GM19035 (cell line): ENCODE results near the gene SNAP47.

Source experiments
- ATAC-seq: cut with Tn5 transposase; IDR thresholded peaks from one replicate; pipeline ENCODE4 v1.9.1; 2021; ENCODE audit not compliant: unreplicated experiment

The SNAP47 gene

DNA sequence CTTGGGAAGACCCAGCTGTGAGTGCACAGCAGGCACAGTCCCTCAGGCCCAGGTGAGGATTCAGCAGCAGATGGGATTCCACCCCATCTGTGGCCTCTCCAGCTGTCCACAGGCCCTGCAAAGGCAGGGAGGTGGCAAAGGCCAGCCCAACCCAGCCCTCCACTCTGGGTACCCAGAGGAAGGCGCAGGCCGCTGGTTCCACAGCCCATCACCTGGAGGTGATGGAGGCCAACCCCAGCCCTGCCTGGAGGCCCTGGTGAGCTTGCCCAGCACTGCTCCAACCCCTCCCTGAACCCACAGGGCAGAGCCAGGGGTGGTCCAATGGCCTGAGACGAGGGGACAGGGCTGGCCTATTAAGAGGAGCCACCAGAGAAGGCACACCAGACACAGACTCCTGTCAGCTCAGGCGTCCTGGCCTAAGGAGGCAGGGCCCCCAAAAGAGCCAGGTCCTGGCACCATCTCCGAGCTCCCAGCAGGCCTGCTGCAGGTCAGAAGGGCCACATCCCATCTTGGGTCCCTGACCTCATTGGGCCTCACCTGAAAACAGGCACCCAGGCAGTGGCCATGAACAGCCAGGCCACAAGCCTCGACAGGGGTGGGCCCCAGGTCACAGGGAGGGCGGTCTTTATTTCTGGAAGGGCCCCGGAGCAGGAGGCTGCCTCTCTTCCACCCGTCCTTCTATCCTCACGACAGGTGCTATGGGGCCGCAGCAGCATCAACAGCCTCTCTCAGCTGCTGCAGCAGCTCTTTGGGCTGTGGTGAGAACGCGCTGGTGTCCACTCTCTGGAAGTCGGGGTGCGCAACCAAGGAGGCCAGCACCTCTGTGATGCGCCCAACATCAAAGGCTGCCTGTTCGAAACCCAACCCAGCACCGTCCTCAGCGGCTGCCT is 3.3 kb upstream of the SNAP47 start:
- ATAC-seq: no peak

GRCh38 chr1:227732586-227733308 is 2.5 kb upstream of the SNAP47 start:
- no peak for ATAC-seq

- no peak for ATAC-seq
These were observed 1.9 kb upstream of the SNAP47 start for GRCh38 chr1:227733309-227733705.

- no peak for ATAC-seq
These were observed 1.3 kb upstream of the SNAP47 start for GRCh38 chr1:227733751-227734545.

- ATAC-seq: no peak
These were observed 734 bp upstream of the SNAP47 start for GRCh38 chr1:227734546-227734855.

- ATAC-seq: no peak
These were observed 477 bp downstream of the SNAP47 start for GRCh38 chr1:227735539-227736285.

- no peak for ATAC-seq
These were observed 1.7 kb downstream of the SNAP47 start for GRCh38 chr1:227736814-227737432.

DNA sequence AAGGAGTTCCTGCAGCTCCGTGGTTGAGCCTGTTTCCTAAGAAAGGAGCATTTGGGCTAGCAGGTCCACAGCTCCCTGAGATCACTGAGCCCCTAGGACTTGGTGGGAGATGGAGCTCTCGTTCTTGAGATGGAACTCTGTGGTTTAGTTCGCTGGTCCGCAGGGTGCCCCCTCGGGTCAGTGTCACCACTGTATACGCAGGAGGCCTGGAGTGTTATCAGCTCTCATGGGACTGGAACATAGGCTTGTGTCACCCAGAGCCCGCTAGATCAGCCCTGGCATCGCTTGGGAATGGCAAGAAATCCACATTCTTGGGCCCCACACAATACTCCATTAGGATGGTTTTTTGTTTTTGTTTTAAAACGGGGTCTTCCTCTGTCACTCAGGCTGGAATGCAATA is 3.6 kb downstream of the SNAP47 start:
- ATAC-seq: no peak

DNA sequence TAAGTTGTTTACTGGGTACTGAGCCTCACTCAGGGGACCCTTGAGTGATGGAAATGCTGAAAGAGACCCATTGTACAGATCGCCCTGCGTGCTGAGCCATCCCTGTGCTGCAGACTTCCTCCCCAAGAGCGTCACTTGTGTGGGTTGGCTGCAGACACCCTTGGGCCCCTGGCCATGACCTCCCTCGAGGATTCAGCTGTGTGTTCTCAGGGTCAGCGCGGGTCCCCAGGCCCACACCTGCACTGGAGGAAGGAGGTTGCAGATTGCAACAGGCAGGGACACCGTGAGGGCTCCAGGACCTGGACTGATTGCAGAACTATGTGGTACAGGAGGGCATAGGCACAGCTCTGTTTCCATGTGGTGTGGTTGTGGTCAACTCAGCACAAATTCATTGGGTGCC is 4.4 kb downstream of the SNAP47 start:
- no peak for ATAC-seq

GRCh38 chr1:227740401-227740960 is 5.2 kb downstream of the SNAP47 start:
- no peak for ATAC-seq

DNA sequence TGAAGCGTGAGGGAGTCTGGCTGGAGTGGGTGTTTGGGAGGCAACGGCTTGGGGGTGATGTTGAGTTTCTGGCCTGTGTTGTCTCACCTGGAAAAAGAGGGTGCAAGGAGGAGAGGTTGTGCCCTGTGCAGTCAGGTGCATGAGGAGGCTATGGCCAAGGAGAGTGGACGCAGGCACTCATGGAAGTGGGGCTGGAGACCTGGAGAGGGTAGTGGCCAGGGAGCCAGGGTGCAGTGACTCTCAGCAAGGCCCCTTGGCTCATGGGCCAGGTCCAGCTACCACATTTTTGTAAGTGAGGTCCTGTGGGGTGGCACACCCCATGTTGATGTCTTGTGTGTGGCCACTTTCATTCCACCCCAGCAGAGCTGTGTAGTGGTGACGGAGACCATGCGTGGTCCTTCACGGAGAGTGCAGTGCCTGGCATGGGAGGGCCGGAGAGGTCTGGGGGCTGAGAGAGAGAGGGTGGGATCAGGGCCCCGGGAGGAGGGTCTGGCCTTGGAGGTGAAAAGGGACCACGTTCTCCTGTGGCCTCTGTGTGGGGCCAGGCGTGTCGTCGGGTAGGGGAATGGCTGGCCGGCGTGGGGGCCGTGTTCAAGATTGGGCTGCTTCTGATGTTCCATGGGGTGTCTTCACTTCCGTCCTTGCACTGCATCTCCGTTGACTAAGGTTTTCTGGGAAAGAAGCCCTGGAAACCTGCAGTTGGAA is 6.1 kb downstream of the SNAP47 start:
- no peak for ATAC-seq

DNA sequence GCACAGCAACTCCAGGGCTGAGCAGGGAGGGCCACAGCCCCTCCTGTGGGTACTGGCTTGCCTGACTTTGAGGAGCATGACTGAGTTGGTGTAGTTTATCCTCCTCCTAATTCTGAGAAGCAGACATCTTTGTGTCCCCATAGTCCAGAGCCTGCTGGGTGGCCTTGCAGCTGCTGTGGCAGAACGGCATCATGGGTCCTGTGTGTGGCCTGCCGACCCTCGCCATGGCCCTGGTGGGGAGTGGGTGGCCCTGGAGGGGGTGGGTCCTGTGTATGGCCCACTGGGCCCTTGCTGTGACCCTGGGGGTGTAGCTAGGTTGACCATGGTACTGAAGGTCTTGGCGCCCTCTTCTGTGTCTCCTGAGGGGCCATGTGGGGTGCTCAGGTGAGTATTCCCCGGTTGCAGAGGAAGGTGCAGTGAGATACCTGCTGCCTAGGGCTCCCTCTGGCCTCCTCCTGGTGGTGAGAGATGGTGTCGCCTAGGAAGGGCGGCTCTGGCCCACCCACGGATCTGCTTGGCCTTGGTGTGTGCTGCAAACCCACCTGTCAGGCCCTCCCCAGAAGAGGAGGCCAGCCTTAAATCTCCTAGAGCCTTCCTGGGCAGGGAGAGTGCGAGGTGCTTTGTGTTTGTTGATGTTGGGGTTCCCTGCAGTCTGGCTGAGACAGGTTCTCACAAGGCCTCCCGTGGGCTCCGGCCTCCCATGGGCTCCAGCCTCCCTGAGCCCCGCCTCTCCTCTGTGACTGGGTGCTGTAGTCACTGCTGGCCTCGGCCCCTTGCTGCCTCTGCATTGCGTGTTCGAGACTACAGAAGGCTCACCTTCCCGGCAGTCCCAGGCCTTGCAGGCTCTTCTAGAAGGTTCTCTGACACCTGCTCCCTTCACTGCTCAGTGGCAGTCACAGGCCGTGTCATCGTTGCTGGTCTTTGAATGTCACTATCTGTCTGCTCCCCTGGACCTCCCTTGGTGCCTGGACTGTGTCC is 7.8 kb downstream of the SNAP47 start:
- no peak for ATAC-seq

DNA sequence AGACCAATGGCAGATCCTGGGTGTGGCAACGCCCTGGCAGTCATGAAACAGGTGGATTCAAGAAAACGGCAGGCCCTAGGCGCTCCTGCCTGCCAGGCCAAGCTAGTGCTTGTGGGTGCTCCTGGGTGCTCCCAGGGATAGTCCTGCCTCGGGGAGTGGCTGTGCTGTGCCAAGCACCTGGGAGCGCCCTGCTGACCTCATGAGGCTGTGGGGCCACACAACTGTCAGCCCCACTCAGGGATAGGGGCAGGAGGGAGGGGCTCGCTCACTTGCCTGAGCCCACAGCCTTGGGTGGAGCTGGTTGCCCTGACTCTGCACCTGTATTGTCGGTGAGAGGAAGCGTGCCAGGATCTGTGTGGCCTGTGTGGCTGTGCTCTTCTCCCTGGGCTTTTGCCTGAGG is 9.4 kb downstream of the SNAP47 start:
- no peak for ATAC-seq

- ATAC-seq: no peak
These were observed 10.5 kb downstream of the SNAP47 start for GRCh38 chr1:227745568-227746265.

- ATAC-seq: no peak
These were observed 11.4 kb downstream of the SNAP47 start for GRCh38 chr1:227746676-227747075.

- ATAC-seq: no peak
These were observed 12.1 kb downstream of the SNAP47 start for GRCh38 chr1:227747382-227747781.

DNA sequence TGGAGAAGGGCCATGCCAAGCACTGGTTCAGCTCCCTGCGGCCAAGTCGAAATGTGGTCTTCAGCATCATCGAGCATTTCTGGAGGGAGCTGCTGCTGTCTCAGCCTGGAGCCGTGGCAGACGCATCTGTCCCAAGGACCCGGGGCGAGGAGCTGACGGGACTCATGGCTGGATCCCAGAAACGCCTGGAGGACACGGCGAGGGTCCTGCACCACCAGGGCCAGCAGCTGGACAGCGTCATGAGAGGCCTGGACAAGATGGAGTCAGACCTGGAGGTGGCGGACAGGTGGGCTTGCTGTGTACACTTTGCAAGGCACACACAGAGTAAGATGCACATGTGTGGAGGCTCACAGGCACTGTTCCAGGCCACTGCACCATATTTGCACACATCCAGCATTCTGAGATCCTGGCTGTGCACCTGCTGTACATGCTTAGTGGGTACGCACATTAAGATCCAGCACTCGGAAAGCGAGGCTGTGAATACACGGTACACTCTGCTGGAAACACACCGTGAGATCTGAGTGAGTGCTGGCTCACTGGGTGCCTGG is 12.8 kb downstream of the SNAP47 start:
- ATAC-seq: no peak
